Measurements from ENCODE around the gene SOCS7. TPM values are rescaled to one million over a fixed set of nuclear protein-coding genes. Genes with fewer than 3 reads are reported as not detected.

SOCS7 gene
- total and polyA plus RNA-seq, 10 of the 15 experiments (the other 5 are each of a cell fraction or from before 2014, with no cell fraction given), result 0.68 to 12.8 (median 7.3) TPM

GRCh38 chr17:38358586-38359513 is 7.2 kb downstream of the SOCS7 start:
- ChIA-PET RAD21 (ENCODE audit: unreplicated experiment) (interaction anchor here (1.5 kb wide), 1 partner anchor 10 kb away, joined by 6 read pairs; no protein-coding TSS in a partner anchor), POLR2A (interaction anchor here (0.9 to 1.6 kb wide), 2 partner anchors 17 to 56 kb away, joined by 3 read pairs; no protein-coding TSS in a partner anchor), SMC1A (ENCODE audit: uncharacterized antibody, unreplicated experiment) (interaction anchor here (1.0 to 1.9 kb wide), 5 partner anchors 9 to 30 kb away, joined by 3 to 12 read pairs (median 5); no protein-coding TSS in a partner anchor), CTCF (interaction anchor here (0.9 to 2.6 kb wide), 4 partner anchors 10 to 55 kb away, joined by 3 to 32 read pairs (median 7); no protein-coding TSS in a partner anchor)
- Histone ChIP-seq H3K4me1 (ENCODE audit: control insufficient read depth, insufficient read depth, low read length) (no peaks in the 10 kb centered on the region), H3K27ac (ENCODE audit: control insufficient read depth, insufficient read depth) (no peak overlapping the region), H4K20me1 (ENCODE audit: control insufficient read depth, insufficient read depth) (no peaks in the 10 kb centered on the region), H3K9me3 (replicated peaks; ENCODE audit: control insufficient read depth, insufficient read depth, low read length) (no peaks in the 10 kb centered on the region), H3K36me3 (ENCODE audit: control insufficient read depth in 2 of 2, insufficient read depth in 2 of 2, low read length in 1 of 2) (no peaks in the 10 kb centered on the region; a peak in 1 of 4 replicates), H2AFZ (ENCODE audit: control insufficient read depth, low read depth, low read length) (no peak overlapping the region), H3K9ac (ENCODE audit: control insufficient read depth, insufficient read depth, low read length) (no peak overlapping the region), H3K79me2 (ENCODE audit: control insufficient read depth, insufficient read depth, low read length) (no peaks in the 10 kb centered on the region; the same call in none of the 2 replicates), H3K4me2 (ENCODE audit: control insufficient read depth, insufficient read depth) (no peak overlapping the region), H3K27me3 (replicated peaks in 1 of 2; ENCODE audit: control insufficient read depth in 2 of 2, insufficient read depth in 2 of 2, low read length in 1 of 2) (no peaks in the 10 kb centered on the region), H3K4me3 (no peak overlapping the region)
- WGBS (ENCODE audit: insufficient coverage, insufficient replicate concordance, low lambda C conversion rate, missing lambda C conversion rate), result 89% methylated on average over 9 of the region's 9 CpGs
- BruUV-seq (replicated peaks), result no TSS peak
- DNase-seq (ENCODE audit: low read depth, low spot score) (no peak), FAIRE-seq (no peak), ATAC-seq (no peak)
- TF ChIP-seq YY1 (IDR thresholded peaks at IDR 0.05; ENCODE audit: low read depth, low read length), result no peak
- TF ChIP-seq MTA2 (IDR thresholded peaks at IDR 0.05; ENCODE audit: low read depth), result no peak
- no peak for TF ChIP-seq TARDBP (IDR thresholded peaks at IDR 0.05; ENCODE audit: borderline replicate concordance)
- TF ChIP-seq NKRF (conservative IDR thresholded peaks at IDR 0.05), result no peak
- in situ Hi-C loops (cut with MboI), result no loop called here
- intact Hi-C loops (cut with micrococcal nuclease; ENCODE audit: unreplicated experiment), result loop anchor here (10.0 kb wide), 1 partner anchor 316 kb away; the partner anchor contains the start of gene EPOP

Measured in GM12878 (cell line).